DND-41 (cell line): Measurements from ENCODE around the gene PROSER2.

Experiments used
- ATAC-seq: fragments of 200-7000 bp; cut with Tn5 transposase; 3 replicates; pipeline ENCODE4 v1.9.1; 2021; ENCODE audit warnings: low read depth; ENCODE audit not compliant: insufficient read depth
- DNase-seq: peaks from one replicate; pipeline ENCODE4 v3.0.0-alpha.2; 2020
- H2AFZ ChIP-seq: 2 replicates; pipeline ENCODE4 v1.6.0; 2012; ENCODE audit warnings: low read depth, low read length
- H3K27ac ChIP-seq: 2 replicates; pipeline ENCODE4 v1.5.1; 2012; ENCODE audit warnings: low read length, inconsistent platforms
- H3K27me3 ChIP-seq: fragments of 200-600 bp; sonication (generic); 2 replicates; pipeline ENCODE4 v1.6.0; 2012; ENCODE audit warnings: low read length, mild to moderate bottlenecking, inconsistent platforms; ENCODE audit not compliant: insufficient read depth, poor library complexity
- H3K36me3 ChIP-seq: 2 replicates; pipeline ENCODE4 v1.5.1; 2012; ENCODE audit warnings: low read length, inconsistent platforms; ENCODE audit not compliant: insufficient read depth
- H3K4me1 ChIP-seq: 2 replicates; pipeline ENCODE4 v1.5.1; 2012; ENCODE audit warnings: mild to moderate bottlenecking, low read length; ENCODE audit not compliant: insufficient read depth
- H3K4me2 ChIP-seq: 2 replicates; pipeline ENCODE4 v1.6.0; 2012; ENCODE audit warnings: mild to moderate bottlenecking, moderate library complexity, low read length, inconsistent platforms; ENCODE audit not compliant: insufficient read depth
- H3K4me3 ChIP-seq, 2 experiments: fragments of 200-600 bp in 1 of 2; shearing (Covaris generic) in 1 of 2; 2 replicates each; pipeline ENCODE4 v1.5.1; 2012 to 2016; ENCODE audit warnings: inconsistent platforms in 2 of 2, low read length in 2 of 2, mild to moderate bottlenecking in 2 of 2, low read depth in 1 of 2, moderate library complexity in 1 of 2
- H3K79me2 ChIP-seq: 2 replicates; pipeline ENCODE4 v1.6.0; 2012; ENCODE audit warnings: low read length, inconsistent platforms; ENCODE audit not compliant: insufficient read depth
- H3K9ac ChIP-seq: 2 replicates; pipeline ENCODE4 v1.6.0; 2012; ENCODE audit warnings: low read depth, mild to moderate bottlenecking, inconsistent platforms, low read length, moderate library complexity
- H3K9me3 ChIP-seq: 2 replicates; pipeline ENCODE4 v1.5.1; 2012; ENCODE audit warnings: low read length, moderate library complexity, mild to moderate bottlenecking, inconsistent platforms; ENCODE audit not compliant: insufficient read depth, severe bottlenecking
- H4K20me1 ChIP-seq: 2 replicates; pipeline ENCODE4 v1.6.0; 2012; ENCODE audit warnings: low read length; ENCODE audit not compliant: insufficient read depth
- CTCF ChIP-seq: IDR thresholded peaks from 2 replicates; pipeline ENCODE4 v1.5.1; 2012; ENCODE audit warnings: borderline replicate concordance, low read length, moderate library complexity, mild to moderate bottlenecking; ENCODE audit not compliant: poor library complexity, severe bottlenecking; ENCODE audit errors: extremely low read depth
- EZH2 ChIP-seq: IDR thresholded peaks from 3 replicates; pipeline ENCODE4 v1.6.1; 2012; ENCODE audit warnings: borderline replicate concordance, low read depth, mild to moderate bottlenecking, moderate library complexity, low read length, inconsistent platforms; ENCODE audit not compliant: severe bottlenecking

The PROSER2 gene

GRCh38 chr10:11882646-11883375 lies 59.7 kb downstream of the PROSER2 start:
- Histone ChIP-seq H3K4me1 (no peaks in the 10 kb centered on the region), H3K4me3 (no peak overlapping the region)

GRCh38 chr10:11884706-11885423 lies 61.7 kb downstream of the PROSER2 start:
- DNase-seq: no peak
- Histone ChIP-seq H2AFZ (no peak overlapping the region), H4K20me1 (no peaks in the 10 kb centered on the region), H3K27ac (no peak overlapping the region), H3K27me3 (no peaks in the 10 kb centered on the region), H3K79me2 (no peaks in the 10 kb centered on the region), H3K36me3 (no peaks in the 10 kb centered on the region), H3K4me3 (no peak overlapping the region), H3K9ac (no peak overlapping the region), H3K4me2 (no peak overlapping the region), H3K9me3 (no peaks in the 10 kb centered on the region), H3K4me1 (no peaks in the 10 kb centered on the region)
- ATAC-seq: no peak
- no peak for TF ChIP-seq EZH2
- no peak for TF ChIP-seq CTCF

More at GRCh38 chr10:11882646-11883375, 59.7 kb downstream of the PROSER2 start:
- DNase-seq: peak; percentile 40
- no peak overlapping the region for H2AFZ ChIP-seq
- H4K20me1 ChIP-seq: no peaks in the 10 kb centered on the region
- no peaks in the 10 kb centered on the region for H3K27me3 ChIP-seq
- H3K27ac ChIP-seq: no peak overlapping the region
- H3K4me2 ChIP-seq: no peak overlapping the region
- H3K9ac ChIP-seq: no peak overlapping the region
- H3K9me3 ChIP-seq: no peaks in the 10 kb centered on the region
- TF ChIP-seq CTCF (no peak), EZH2 (no peak)
- H3K79me2 ChIP-seq: no peaks in the 10 kb centered on the region
- peak; percentile 63 for ATAC-seq
- H3K36me3 ChIP-seq: no peaks in the 10 kb centered on the region

DNA sequence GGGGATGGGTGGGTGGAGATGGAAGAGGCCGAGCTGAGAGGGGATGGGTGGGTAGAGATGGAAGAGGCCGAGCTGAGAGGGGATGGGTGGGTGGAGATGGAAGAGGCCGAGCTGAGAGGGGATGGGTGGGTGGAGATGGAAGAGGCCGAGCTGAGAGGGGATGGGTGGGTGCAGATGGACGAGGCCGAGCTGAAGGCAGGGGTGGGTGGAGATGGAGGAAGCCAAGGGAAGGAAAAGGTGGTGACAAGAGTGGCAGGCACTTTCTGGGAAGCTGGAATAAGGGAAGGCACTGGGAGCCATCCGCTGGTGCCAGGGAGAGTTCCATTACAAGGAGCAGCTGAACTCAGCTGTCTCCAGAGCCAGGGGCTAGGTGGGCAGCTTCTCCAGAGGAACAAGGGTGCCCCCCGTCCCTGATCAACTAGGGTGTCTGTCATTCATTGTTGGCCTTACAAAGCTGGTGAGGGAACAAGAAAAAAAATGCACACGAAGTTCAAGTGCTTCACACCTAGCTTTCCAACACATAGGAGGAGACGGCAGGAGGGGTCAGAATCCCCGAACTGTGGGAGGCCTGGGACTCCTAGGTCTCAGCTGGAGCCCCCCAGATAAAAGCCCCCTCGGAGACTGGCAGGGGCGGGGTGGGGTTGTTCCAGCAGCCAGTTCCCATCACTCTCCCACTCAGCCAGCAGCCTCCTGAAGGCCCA lies 62.4 kb downstream of the PROSER2 start:
- no peak for ATAC-seq
- no peak for DNase-seq
- H3K27me3 ChIP-seq: no peaks in the 10 kb centered on the region
- H3K36me3 ChIP-seq: no peaks in the 10 kb centered on the region
- no peaks in the 10 kb centered on the region for H4K20me1 ChIP-seq
- no peaks in the 10 kb centered on the region for H3K4me1 ChIP-seq
- no peaks in the 10 kb centered on the region for H3K79me2 ChIP-seq
- TF ChIP-seq EZH2 (no peak), CTCF (no peak)
- H3K27ac ChIP-seq: no peak overlapping the region
- H3K4me3 ChIP-seq: no peak overlapping the region
- H3K9me3 ChIP-seq: no peaks in the 10 kb centered on the region
- no peak overlapping the region for H3K4me2 ChIP-seq
- H3K9ac ChIP-seq: no peak overlapping the region
- no peak overlapping the region for H2AFZ ChIP-seq
